PC-9 (cell line): ENCODE data around the gene TGFB2. TPM values are rescaled to one million over a fixed set of nuclear protein-coding genes. Genes with fewer than 3 reads are reported as not detected.

Experiments
- BruUV-seq: library from RNA; stranded (reverse); fragments of 400-500 nt; replicated peaks from 2 replicates; lab custom pipeline; 2021; lab: Mats Ljungman, UMichigan
- CTCF ChIA-PET: fragments of 300-600 bp; sonication (Branson Sonifier 250); formaldehyde crosslinking; loops from one replicate; lab custom pipeline; 2022; ENCODE audit warnings: antibody characterized with exemption; lab: Charles Lee
- POLR2A ChIA-PET: fragments of 300-600 bp; sonication (Branson Sonifier 250); formaldehyde crosslinking; loops from one replicate; lab custom pipeline; 2022; ENCODE audit warnings: antibody characterized with exemption; ENCODE audit not compliant: unreplicated experiment; lab: Charles Lee
- DNase-seq, 2 experiments: peaks; one replicate each; pipeline versions ENCODE4 v3.0.0 to v3.0.0-alpha.2; 2015 to 2022; ENCODE audit warnings: mixed read lengths in 1 of 2
- H2AFZ ChIP-seq: fragments of 200-600 bp; sonication (generic); 2 replicates; pipeline ENCODE4 v1.8.1; 2017; ENCODE audit warnings: antibody characterized with exemption
- H3F3A ChIP-seq: fragments of 200-600 bp; sonication (generic); 2 replicates; pipeline ENCODE4 v1.8.1; 2017; ENCODE audit warnings: antibody characterized with exemption, mild to moderate bottlenecking, low read depth; ENCODE audit not compliant: insufficient read depth
- H3K27ac ChIP-seq: fragments of 200-600 bp; sonication (generic); 2 replicates; pipeline ENCODE4 v1.6.1; 2016; ENCODE audit warnings: mixed run types
- H3K27me3 ChIP-seq: fragments of 200-600 bp; sonication (generic); 2 replicates; pipeline ENCODE4 v1.6.1; 2016; ENCODE audit warnings: low read depth, mixed run types; ENCODE audit not compliant: insufficient read depth
- H3K36me3 ChIP-seq: fragments of 200-600 bp; sonication (generic); 2 replicates; pipeline ENCODE4 v1.6.1; 2016; ENCODE audit warnings: low read depth, mixed run types
- H3K4me1 ChIP-seq: fragments of 200-600 bp; sonication (generic); replicated peaks from 2 replicates; pipeline ENCODE4 v1.6.1; 2016; ENCODE audit warnings: mixed run types; ENCODE audit not compliant: insufficient read depth
- H3K4me2 ChIP-seq: fragments of 200-600 bp; sonication (generic); 2 replicates; pipeline ENCODE4 v1.6.1; 2017; ENCODE audit warnings: mixed run types
- H3K4me3 ChIP-seq: fragments of 200-600 bp; sonication (generic); 2 replicates; pipeline ENCODE4 v1.6.1; 2016; ENCODE audit warnings: mixed run types
- H3K79me2 ChIP-seq: fragments of 200-600 bp; sonication (generic); 2 replicates; pipeline ENCODE4 v1.6.1; 2017; ENCODE audit warnings: low read depth, mixed run types
- H3K9me2 ChIP-seq: fragments of 200-600 bp; sonication (generic); 2 replicates; pipeline ENCODE4 v1.8.1; 2017; ENCODE audit warnings: mild to moderate bottlenecking; ENCODE audit not compliant: insufficient read depth
- H3K9me3 ChIP-seq: fragments of 200-600 bp; sonication (generic); 2 replicates; pipeline ENCODE4 v1.8.1; 2016; ENCODE audit warnings: low read depth; ENCODE audit not compliant: insufficient read depth
- H4K20me1 ChIP-seq: fragments of 200-600 bp; sonication (generic); 2 replicates; pipeline ENCODE4 v1.8.1; 2017; ENCODE audit not compliant: insufficient read depth
- CTCF ChIP-seq: fragments of 200-600 bp; sonication (generic); conservative IDR thresholded peaks from 2 replicates; pipeline ENCODE4 v1.6.1; 2017; ENCODE audit warnings: mixed run types, antibody characterized with exemption, mild to moderate bottlenecking, moderate library complexity
- EZH2 ChIP-seq: fragments of 200-600 bp; sonication (generic); IDR thresholded peaks from 2 replicates; pipeline ENCODE4 v1.8.0; 2017; ENCODE audit warnings: antibody characterized with exemption, low read depth
- intact Hi-C: fragments of 100-400 bp; cut with micrococcal nuclease; formaldehyde crosslinking; loops from one replicate; pipeline ENCODE4 v1.10.0; 2022; ENCODE audit not compliant: unreplicated experiment
- total RNA-seq: library from RNA; stranded (reverse); gene quantifications from 2 replicates; pipeline ENCODE4 v1.2.3, GENCODE V29; 2021

The TGFB2 gene
- total RNA-seq, 1 experiment from 2014 or later: 74.3 TPM

- DNase-seq: no peak
- H3K9me2 ChIP-seq: no peaks in the 10 kb centered on the region
- TF ChIP-seq EZH2: no peak
- TF ChIP-seq CTCF: no peak
- H2AFZ ChIP-seq: no peak overlapping the region
- ChIA-PET CTCF (no interaction called here), POLR2A (interaction anchor here (0.6 to 0.7 kb wide), 2 partner anchors 8 to 56 kb away, joined by 3 to 4 read pairs; no protein-coding TSS in a partner anchor)
- H3K4me2 ChIP-seq: no peak overlapping the region
- no peaks in the 10 kb centered on the region for H3K4me1 ChIP-seq
- H3K4me3 ChIP-seq: no peak overlapping the region
- peaks cover 6% of the 10 kb centered on the region; the same call in 1 of the 2 replicates for H3F3A ChIP-seq
- no peaks in the 10 kb centered on the region for H4K20me1 ChIP-seq
- intact Hi-C loops: loop anchor here (5.0 kb wide), 1 partner anchor 223 kb away; no protein-coding TSS in a partner anchor
- H3K27ac ChIP-seq: no peak overlapping the region
- BruUV-seq: no TSS peak
- H3K36me3 ChIP-seq: peaks cover 18% of the 10 kb centered on the region; the same call in 1 of the 2 replicates
- no peaks in the 10 kb centered on the region for H3K27me3 ChIP-seq
- no peaks in the 10 kb centered on the region for H3K9me3 ChIP-seq
- H3K79me2 ChIP-seq: peaks cover 72% of the 10 kb centered on the region
Observed at GRCh38 chr1:218364028-218364710, 19.0 kb downstream of the TGFB2 start.

- Histone ChIP-seq H3K27me3 (no peaks in the 10 kb centered on the region), H3K9me2 (no peaks in the 10 kb centered on the region), H3F3A (peaks cover 6% of the 10 kb centered on the region; the same call in 1 of the 2 replicates), H3K4me1 (no peaks in the 10 kb centered on the region), H3K79me2 (peaks cover 71% of the 10 kb centered on the region), H3K36me3 (peaks cover 21% of the 10 kb centered on the region; the same call in 1 of the 2 replicates), H2AFZ (no peak overlapping the region), H4K20me1 (no peaks in the 10 kb centered on the region), H3K9me3 (no peaks in the 10 kb centered on the region), H3K4me2 (no peak overlapping the region), H3K4me3 (no peak overlapping the region), H3K27ac (no peak overlapping the region)
- CTCF ChIA-PET: interaction anchor here (0.6 kb wide), 2 partner anchors 11 to 123 kb away, joined by 3 to 5 read pairs; no protein-coding TSS in a partner anchor
- no peak for DNase-seq
- POLR2A ChIA-PET: no interaction called here
- intact Hi-C loops: no loop called here
- BruUV-seq: no TSS peak
- TF ChIP-seq CTCF (no peak), EZH2 (no peak)
Observed at GRCh38 chr1:218365226-218365999, 20.3 kb downstream of the TGFB2 start.

GRCh38 chr1:218366322-218367052 is 21.4 kb downstream of the TGFB2 start:
- intact Hi-C loops: no loop called here
- H3K4me2 ChIP-seq: no peak overlapping the region

More at GRCh38 chr1:218366322-218367052, 21.4 kb downstream of the TGFB2 start:
- DNase-seq: no peak
- no peak overlapping the region for H3K27ac ChIP-seq
- peaks cover 6% of the 10 kb centered on the region; the same call in 1 of the 2 replicates for H3F3A ChIP-seq
- ChIA-PET CTCF (no interaction called here), POLR2A (interaction anchor here (0.5 kb wide), 1 partner anchor 226 kb away, joined by 5 read pairs; no protein-coding TSS in a partner anchor)
- H3K9me3 ChIP-seq: no peaks in the 10 kb centered on the region
- no peak overlapping the region for H3K4me3 ChIP-seq
- peaks cover 75% of the 10 kb centered on the region for H3K79me2 ChIP-seq
- H3K36me3 ChIP-seq: peaks cover 21% of the 10 kb centered on the region; the same call in 1 of the 2 replicates
- no peaks in the 10 kb centered on the region for H4K20me1 ChIP-seq
- H3K27me3 ChIP-seq: no peaks in the 10 kb centered on the region
- BruUV-seq: no TSS peak
- no peak overlapping the region for H2AFZ ChIP-seq
- H3K9me2 ChIP-seq: no peaks in the 10 kb centered on the region
- no peaks in the 10 kb centered on the region for H3K4me1 ChIP-seq
- no peak for TF ChIP-seq EZH2
- TF ChIP-seq CTCF: no peak
